ENCODE data around the gene EYA2.
"Not testable (repeated sequence)": the region's sequence is repeated elsewhere in the genome, so short reads cannot be mapped to it uniquely, and the experiment has no call there.

The EYA2 gene

GRCh38 chr20:46959821-46960220, 65.2 kb downstream of the EYA2 start:
- DNase-seq = no peak

- DNase-seq = no peak
Measured at GRCh38 chr20:46960536-46960935, 65.9 kb downstream of the EYA2 start.

GRCh38 chr20:46961968-46962367, 67.3 kb downstream of the EYA2 start:
- not testable (repeated sequence) for DNase-seq

GRCh38 chr20:46962452-46963195, 68.0 kb downstream of the EYA2 start:
- DNase-seq = no peak

GRCh38 chr20:46963196-46963529, 68.5 kb downstream of the EYA2 start:
- DNase-seq = no peak

- DNase-seq = no peak
Measured at GRCh38 chr20:46963758-46964617, 69.3 kb downstream of the EYA2 start.

GRCh38 chr20:46964618-46965455, 70.2 kb downstream of the EYA2 start:
- no peak for DNase-seq

GRCh38 chr20:46965477-46965876, 70.8 kb downstream of the EYA2 start:
- DNase-seq = no peak

GRCh38 chr20:46967646-46968045, 73.0 kb downstream of the EYA2 start:
- DNase-seq = no peak

- no peak for DNase-seq
Measured at GRCh38 chr20:46970937-46971630, 76.4 kb downstream of the EYA2 start.

GRCh38 chr20:46973766-46974165, 79.1 kb downstream of the EYA2 start:
- DNase-seq = no peak

GRCh38 chr20:46974669-46975434, 80.2 kb downstream of the EYA2 start:
- no peak for DNase-seq

GRCh38 chr20:46975976-46976375, 81.3 kb downstream of the EYA2 start:
- DNase-seq = no peak

- no peak for DNase-seq
Measured at GRCh38 chr20:46977204-46977603, 82.6 kb downstream of the EYA2 start.

GRCh38 chr20:46977909-46978588, 83.4 kb downstream of the EYA2 start:
- DNase-seq = no peak

- DNase-seq = no peak
Measured at GRCh38 chr20:46978951-46979491, 84.4 kb downstream of the EYA2 start.

GRCh38 chr20:46979603-46980241, 85.1 kb downstream of the EYA2 start:
- DNase-seq = no peak

- DNase-seq = no peak
Measured at GRCh38 chr20:46981184-46981583, 86.5 kb downstream of the EYA2 start.

GRCh38 chr20:46983466-46983865, 88.8 kb downstream of the EYA2 start:
- no peak for DNase-seq

GRCh38 chr20:46984405-46984804, 89.8 kb downstream of the EYA2 start:
- DNase-seq = no peak

GRCh38 chr20:46985250-46985649, 90.6 kb downstream of the EYA2 start:
- DNase-seq = no peak

All from activated T-cell treated with anti-CD3 and anti-CD28 coated beads, Interleukin-2, amount 50 U/mL, for 1 hour (primary cell).